H7 (cell line): Measurements from ENCODE around the gene SPIN1. TPM values are rescaled to one million over a fixed set of nuclear protein-coding genes. Genes with fewer than 3 reads are reported as not detected.
A peak's percentile ranks its signal among the peaks of the same experiment; 100 is the strongest.
"Not testable (repeated sequence)": the region's sequence is repeated elsewhere in the genome, so short reads cannot be mapped to it uniquely, and the experiment has no call there.

Experiments used
- DNase-seq: peaks from one replicate; pipeline ENCODE4 v3.0.0; 2012
- H3K27me3 ChIP-seq: 2 replicates; pipeline ENCODE4 v1.6.0; 2011; ENCODE audit warnings: mild to moderate bottlenecking, low read length; ENCODE audit not compliant: control insufficient read depth, insufficient read depth
- H3K36me3 ChIP-seq: replicated peaks from 2 replicates; pipeline ENCODE4 v1.5.1; 2011; ENCODE audit warnings: low read length; ENCODE audit not compliant: control insufficient read depth, insufficient read depth
- H3K4me3 ChIP-seq: 2 replicates; pipeline ENCODE4 v1.5.1; 2011; ENCODE audit warnings: low read depth, mild to moderate bottlenecking, control low read depth, low read length, moderate library complexity; ENCODE audit not compliant: insufficient read depth
- total RNA-seq: library from RNA; depleted of rRNA; stranded (reverse); fragments of >200 nt; shearing (Covaris generic); gene quantifications from 2 replicates; pipeline ENCODE4 v1.2.3, GENCODE V29; 2014; rRNA removed

Gene SPIN1
- total RNA-seq = 73.2 and 82.1 TPM in 2 replicates

DNA sequence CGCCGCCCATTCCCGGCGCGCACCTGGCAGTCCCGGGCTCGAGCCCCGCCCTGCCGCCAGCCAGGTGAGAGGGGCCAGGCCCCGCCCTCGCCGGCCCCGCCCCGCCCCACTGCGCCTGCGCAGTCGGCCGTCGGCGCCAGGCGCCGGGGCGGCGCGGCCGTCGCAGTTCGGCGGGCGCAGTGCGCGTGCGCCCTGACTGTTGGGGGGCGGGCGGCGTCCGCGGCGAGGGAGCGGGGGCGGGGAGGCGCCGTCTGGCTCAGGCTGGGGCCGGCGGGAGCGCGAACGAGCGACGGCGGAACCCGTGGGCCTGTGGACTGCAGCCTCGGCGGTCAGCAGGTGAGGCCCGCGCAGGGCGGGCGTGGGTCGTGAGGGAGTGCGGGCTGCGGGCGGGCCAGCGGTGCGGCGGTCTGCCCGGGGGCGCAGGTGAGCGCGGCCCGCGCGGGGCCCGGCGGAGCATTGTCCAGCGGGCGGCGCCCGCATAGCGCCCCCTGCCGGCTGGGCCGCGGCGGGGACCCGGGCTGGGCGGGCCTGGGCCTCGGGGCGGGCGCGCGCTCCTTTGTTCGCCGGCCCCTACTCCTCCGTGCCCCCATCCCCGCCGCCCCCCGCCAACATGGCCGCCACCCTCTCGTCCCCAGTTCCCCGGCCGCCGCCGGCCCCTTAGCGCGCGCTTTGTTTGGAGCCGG, at the start of gene SPIN1:
Gene SPIN1 (plus strand): TSS at position 242 of the 683 bp plus-strand sequence. CDS start 38,096 bp downstream, outside the sequence.
- peak; percentile 99 for DNase-seq
- H3K36me3 ChIP-seq = peaks cover 2% of the 10 kb centered on the region
- H3K27me3 ChIP-seq = no peaks in the 10 kb centered on the region
- peak within 1 kb of the TSS; percentile 76 for H3K4me3 ChIP-seq

DNA sequence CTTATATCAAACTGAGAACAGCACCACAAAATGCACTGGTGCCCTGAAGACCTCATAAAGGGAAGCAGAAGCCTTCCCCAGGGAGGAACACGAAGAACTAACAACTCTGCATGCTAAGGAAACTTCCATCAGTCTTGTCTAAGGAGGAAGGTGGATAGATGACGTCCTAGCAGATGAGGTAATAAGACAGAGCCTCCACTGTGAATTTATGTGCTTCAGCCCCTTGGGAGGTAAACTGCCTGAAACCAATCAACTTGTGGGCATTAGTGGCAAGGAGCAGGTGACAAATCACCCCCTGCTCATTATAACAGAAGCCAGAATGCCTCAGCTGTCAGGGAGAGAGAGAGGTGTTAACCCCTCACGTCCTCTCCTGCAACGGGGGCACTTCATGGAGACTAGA, 48.9 kb upstream of the SPIN1 start:
- DNase-seq = no peak
- Histone ChIP-seq H3K27me3 (no peaks in the 10 kb centered on the region), H3K36me3 (no peaks in the 10 kb centered on the region), H3K4me3 (no peak overlapping the region)

DNA sequence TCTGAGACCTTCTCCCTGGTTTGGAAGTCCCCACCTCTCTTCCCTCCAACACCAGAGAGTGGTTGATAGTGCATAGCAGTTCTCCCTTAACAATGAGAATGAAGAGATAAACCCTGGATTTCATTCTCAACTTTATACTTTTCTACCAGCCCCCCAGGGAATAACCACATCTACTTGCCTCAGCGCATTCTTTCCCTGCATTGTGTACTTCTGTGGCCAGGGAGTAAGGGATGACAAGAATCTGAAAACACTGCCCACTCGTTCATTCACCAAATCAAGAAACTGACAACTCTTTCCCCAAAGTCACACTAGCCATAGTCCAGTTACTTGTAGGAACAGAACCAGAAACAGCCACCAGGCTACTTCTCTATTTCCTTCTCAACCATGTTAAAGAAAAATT, 46.0 kb upstream of the SPIN1 start:
- Histone ChIP-seq H3K4me3 (no peak overlapping the region), H3K27me3 (no peaks in the 10 kb centered on the region), H3K36me3 (no peaks in the 10 kb centered on the region)
- no peak for DNase-seq

DNA sequence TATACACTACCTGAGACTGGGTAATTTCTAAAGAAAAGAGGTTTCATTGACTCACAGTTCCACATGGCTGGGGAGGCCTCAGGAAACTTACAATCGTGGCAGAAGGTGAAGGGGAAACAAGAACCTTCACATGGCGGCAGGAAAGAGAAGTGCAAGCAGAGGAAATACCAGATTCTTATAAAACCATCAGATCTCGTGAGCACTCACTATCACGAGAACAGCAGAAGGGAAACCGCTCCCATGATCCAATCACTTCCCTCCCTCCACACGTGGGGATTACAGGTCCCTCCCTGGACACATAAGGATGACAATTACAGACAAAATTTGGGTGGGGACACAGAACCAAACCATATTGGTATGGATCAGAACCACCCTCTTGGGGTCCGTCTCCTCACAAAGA, 44.2 kb upstream of the SPIN1 start:
- H3K4me3 ChIP-seq = no peak overlapping the region
- DNase-seq = no peak
- no peaks in the 10 kb centered on the region for H3K36me3 ChIP-seq
- no peaks in the 10 kb centered on the region for H3K27me3 ChIP-seq

DNA sequence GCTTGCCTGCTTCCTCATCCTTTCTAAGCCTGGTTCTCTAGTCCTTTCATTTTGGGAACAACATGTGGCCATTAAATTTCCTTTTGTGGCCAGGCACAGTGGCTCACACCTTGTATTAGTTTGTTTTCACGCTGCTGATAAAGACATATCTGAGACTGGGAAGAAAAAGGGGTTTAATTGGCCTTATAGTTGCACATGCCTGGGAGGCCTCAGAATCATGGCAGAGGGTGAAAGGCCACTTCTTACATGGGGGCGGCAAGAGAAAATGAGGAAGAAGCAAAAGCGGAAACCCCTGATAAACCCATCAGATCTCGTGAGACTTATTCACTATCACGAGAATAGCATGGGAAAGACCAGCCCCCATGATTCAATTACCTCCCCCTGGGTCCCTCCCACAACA, 37.9 kb upstream of the SPIN1 start:
- H3K36me3 ChIP-seq, H3K27me3 ChIP-seq, DNase-seq, H3K4me3 ChIP-seq: not testable (repeated sequence)

DNA sequence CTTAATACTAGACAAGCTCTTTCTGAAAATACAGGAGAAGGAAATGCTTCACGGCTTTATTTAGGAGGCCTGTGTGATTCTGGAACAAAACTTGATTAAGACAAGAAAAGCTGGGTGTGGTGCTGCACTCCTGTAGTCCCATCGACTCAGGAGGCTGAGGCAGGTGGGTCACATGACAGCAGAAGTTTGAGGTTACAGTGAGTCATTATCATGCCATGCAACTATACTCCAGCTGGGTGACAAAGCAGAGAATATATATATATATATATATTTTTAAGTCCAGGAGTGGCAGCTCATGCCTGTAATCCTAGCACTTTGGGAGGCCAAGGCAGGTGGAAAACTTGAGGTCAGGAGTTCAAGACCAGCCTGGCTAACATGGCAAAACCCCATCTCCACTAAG, 33.1 kb upstream of the SPIN1 start:
- no peak for DNase-seq
- Histone ChIP-seq H3K27me3 (no peaks in the 10 kb centered on the region), H3K36me3 (no peaks in the 10 kb centered on the region), H3K4me3 (no peak overlapping the region)

DNA sequence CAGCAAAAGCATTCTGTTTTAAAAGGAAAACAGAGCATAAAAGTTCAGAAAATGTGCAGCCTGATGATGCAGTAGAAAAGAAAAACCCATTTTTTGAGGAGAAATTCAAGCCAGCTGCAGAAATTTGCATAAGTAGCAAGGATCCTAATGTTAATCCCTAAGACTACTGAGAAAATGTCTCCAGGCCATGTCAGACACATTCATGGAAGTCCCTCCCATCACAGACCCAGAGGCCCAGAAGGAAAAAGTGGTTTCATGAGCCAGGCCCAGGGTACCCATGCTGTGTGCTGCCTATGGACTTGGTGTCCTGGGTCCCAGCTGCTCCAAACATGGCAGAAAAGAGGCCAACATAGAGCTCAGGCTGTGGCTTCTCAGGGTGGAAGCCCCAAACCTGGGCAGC, 31.0 kb upstream of the SPIN1 start:
- not testable (repeated sequence) for H3K36me3 ChIP-seq, DNase-seq, H3K4me3 ChIP-seq, H3K27me3 ChIP-seq

DNA sequence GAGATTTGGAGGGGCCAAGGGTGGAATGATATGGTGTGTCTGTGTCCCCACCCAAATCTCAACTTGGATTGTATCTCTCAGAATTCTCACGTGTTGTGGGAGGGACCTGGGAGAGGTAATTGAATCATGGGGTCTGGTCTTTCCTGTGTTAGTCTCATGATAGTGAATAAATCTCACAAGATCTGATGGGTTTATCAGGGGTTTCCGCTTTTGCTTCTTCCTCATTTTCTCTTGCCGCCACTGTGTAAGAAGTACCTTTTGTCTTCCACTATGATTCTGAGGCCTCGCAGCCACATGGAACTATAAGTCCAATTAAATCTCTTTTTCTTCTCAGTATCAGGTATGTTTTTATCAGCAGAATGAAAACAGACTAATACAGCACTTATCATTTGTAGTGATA, 29.5 kb upstream of the SPIN1 start:
- H3K36me3 ChIP-seq = no peaks in the 10 kb centered on the region
- H3K4me3 ChIP-seq = no peak overlapping the region
- DNase-seq = no peak
- H3K27me3 ChIP-seq = no peaks in the 10 kb centered on the region

DNA sequence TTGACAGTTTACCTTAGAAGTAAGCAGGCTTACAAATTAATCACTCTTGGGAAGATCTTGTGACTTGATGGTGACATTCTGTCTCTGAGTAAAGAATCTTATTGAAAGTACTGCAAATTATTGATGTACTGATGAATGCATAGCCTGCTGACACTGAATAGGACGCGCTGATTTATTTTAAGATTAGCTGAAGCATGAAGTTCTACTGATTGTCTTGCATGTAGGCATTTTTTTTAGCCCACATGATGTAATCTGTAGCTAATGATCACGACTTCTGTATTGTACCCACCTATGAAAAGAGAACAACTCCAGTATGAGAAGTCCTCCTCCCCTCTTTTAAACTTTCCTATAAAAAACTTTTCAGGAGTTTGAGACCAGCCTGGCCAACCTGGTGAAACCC, 28.3 kb upstream of the SPIN1 start:
- Histone ChIP-seq H3K36me3 (no peaks in the 10 kb centered on the region), H3K4me3 (no peak overlapping the region), H3K27me3 (no peaks in the 10 kb centered on the region)
- DNase-seq = no peak

DNA sequence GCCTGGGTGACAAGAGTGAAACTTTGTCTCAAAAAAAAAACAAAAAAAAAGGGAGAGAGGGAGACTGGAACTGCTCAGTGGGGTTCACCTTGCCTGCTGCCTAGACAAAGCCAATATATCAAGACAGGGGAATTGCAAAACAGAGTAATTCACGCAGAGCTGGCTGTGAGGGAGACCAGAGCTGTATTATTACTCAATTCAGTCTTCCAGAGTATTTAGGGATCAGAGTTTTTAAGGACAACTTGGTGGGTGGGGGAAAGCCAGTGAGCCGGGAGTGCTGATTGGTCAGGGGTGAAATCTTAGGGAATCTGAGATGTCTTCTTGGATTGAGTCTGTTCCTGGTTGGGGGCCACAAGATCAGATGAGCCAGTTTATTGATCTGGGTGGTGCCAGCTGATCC, 25.6 kb upstream of the SPIN1 start:
- Histone ChIP-seq H3K4me3 (no peak overlapping the region), H3K36me3 (no peaks in the 10 kb centered on the region), H3K27me3 (no peaks in the 10 kb centered on the region)
- no peak for DNase-seq

DNA sequence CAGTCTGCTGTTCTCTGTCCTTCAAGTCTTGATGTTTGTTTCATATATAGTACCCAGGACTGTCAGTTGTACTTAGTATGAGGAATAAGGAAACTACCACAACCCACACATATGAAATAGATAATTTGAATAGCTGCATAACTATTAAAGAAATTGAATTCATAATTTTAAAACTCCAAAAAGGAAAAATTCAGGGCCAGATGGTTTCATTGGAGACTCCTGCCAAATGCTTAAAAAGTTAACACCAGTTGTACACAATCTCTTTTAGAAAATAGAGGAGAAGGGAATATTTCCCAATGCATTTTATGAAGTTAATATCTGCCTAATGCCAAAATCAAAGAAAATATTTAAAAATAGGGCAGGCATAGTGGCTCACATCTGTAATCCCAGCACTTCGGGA, 24.6 kb upstream of the SPIN1 start:
- no peak for DNase-seq
- H3K36me3 ChIP-seq = no peaks in the 10 kb centered on the region
- H3K27me3 ChIP-seq = no peaks in the 10 kb centered on the region
- no peak overlapping the region for H3K4me3 ChIP-seq

DNA sequence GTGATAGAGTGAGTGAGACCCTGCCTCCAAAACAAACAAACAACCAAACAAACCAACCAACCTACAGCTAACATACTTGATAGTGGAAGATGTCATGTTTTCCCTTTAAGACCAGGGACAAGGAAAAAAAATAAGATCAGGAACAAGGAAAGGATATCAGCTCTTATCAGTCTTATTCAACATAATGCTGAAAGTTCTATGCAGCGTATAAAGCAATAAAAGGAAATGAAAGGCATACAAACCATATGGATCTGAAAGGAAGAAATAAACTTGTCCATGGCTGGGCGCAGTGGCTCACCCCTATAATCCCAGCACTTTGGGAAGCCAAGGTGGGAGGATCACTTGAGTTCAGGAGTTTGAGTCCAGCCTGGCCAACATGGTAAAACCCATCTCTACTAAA, 23.5 kb upstream of the SPIN1 start:
- Histone ChIP-seq H3K36me3 (no peaks in the 10 kb centered on the region), H3K27me3 (no peaks in the 10 kb centered on the region), H3K4me3 (no peak overlapping the region)
- DNase-seq = no peak

DNA sequence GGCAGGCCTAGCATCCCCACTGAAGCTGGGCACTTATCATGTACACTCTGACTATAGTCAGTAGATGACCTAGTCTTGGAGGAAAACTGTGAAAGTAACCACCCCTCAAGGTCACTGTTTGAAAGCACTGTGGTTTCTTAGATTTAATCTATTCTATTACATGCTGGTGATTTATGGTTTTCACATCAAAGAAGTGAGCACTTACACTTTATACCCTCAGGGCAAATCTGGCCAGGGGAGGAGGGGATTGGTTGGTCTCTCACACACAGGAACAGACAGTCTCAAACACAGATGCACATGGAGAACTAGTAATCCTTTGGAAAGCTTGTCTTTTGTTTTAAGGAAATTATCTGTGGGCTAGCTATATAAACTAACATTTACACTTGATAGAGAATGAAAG, 17.9 kb upstream of the SPIN1 start:
- DNase-seq = no peak
- Histone ChIP-seq H3K4me3 (no peak overlapping the region), H3K36me3 (no peaks in the 10 kb centered on the region), H3K27me3 (no peaks in the 10 kb centered on the region)

DNA sequence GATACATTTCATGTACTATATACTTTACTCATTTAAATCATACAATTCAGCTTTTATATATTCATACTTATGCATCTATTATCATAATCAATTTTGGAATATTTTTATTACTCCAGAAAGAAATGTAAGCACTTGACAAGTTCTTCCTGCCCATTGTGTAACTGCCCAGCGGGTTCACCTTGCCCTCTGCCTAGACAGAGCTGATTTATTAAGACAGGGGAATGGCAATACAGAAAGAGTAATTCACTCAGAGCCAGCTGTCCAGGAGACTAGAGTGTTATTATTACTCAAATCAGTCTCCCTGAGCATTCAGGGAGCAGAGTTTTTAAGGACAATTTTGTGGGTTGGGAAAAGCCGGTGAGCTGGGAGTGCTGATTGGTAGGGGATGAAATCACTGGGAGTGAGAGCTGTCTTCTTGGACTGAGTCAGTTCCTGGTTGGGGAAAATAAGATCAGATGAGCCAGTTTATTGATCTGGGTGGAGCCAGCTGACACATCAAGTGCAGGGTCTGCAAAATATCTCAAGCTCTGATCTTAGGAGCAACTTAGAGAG, 16.1 kb upstream of the SPIN1 start:
- Histone ChIP-seq H3K4me3 (no peak overlapping the region), H3K27me3 (no peaks in the 10 kb centered on the region), H3K36me3 (no peaks in the 10 kb centered on the region)
- no peak for DNase-seq

DNA sequence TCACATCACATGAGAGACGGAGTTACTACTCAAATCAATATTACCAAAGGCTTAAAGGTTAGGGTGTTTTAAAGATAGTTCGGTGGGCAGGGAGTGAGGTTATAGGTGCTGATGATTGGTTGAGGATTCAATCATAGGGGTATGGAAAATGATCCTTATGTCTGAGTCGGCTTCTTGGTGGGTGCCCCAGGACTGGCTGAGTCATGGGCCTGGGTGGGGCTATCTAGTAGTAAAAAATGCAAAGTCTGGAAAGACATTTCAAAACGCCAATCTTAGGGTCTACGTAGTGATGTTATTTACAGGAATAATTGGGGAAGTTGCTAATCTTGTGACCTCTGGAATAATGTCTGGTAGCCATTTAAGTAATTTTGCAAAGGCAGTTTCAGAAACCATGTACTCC, 15.2 kb upstream of the SPIN1 start:
- H3K27me3 ChIP-seq = no peaks in the 10 kb centered on the region
- H3K36me3 ChIP-seq = no peaks in the 10 kb centered on the region
- DNase-seq = no peak
- no peak overlapping the region for H3K4me3 ChIP-seq

DNA sequence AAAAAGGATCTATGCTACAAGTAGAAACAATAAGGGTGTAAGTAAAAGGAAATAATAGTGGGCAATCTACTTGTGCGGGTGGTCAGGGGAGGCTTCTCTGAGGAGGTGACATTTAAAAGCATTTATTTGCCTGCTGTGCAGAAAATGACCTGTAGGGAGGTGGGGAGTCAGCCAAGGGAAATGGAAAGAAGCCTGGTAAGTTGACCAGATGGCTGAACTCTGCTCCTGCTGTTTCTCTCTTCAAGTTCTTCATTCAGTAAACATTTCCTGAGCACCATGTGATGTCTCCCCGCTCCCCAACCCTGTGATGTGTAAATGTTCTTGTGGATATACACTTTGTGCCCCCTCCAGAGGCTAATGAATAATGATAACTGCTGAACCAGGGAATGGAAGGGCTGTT, 9.9 kb upstream of the SPIN1 start:
- H3K27me3 ChIP-seq = no peaks in the 10 kb centered on the region
- DNase-seq = peak; percentile 60
- no peak overlapping the region for H3K4me3 ChIP-seq
- no peaks in the 10 kb centered on the region for H3K36me3 ChIP-seq
